Measurements from ENCODE around the gene GABRG3.

GRCh38 chr15:27336676-27337075 is 365.7 kb downstream of the GABRG3 start:
- TF ChIP-seq EZH2 (IDR thresholded peaks at IDR 0.05; ENCODE audit: borderline replicate concordance) (no peak), CTCF (IDR thresholded peaks at IDR 0.05; ENCODE audit: poor library complexity) (no peak), EZH2phosphoT487 (IDR thresholded peaks at IDR 0.05; ENCODE audit: low read depth, severe bottlenecking, unreplicated experiment) (no peak)
